Activated T-cell treated with anti-CD3 and anti-CD28 coated beads, Interleukin-2, amount 50 U/mL, for 72 hours (primary cell): ENCODE results near the gene FHIT. TPM values are rescaled to one million over a fixed set of nuclear protein-coding genes. Genes with fewer than 3 reads are reported as not detected.
"Not testable (repeated sequence)": the region's sequence is repeated elsewhere in the genome, so short reads cannot be mapped to it uniquely, and the experiment has no call there.

ENCODE experiments used
- ATAC-seq, 2 donors: fragments of 150-1000 bp; cut with Tn5 transposase; replicated peaks in 1 of 2; 2 replicates each; pipeline ENCODE4 v1.10.0; 2021; ENCODE audit warnings: moderate library complexity in 2 of 2, mild to moderate bottlenecking in 1 of 2
- DNase-seq, 2 donors: peaks; one replicate each; pipeline ENCODE4 v3.0.0; 2021 to 2022; ENCODE audit warnings: mixed read lengths in 1 of 2
- H3K27ac Mint-ChIP-seq: one replicate; pipeline ENCODE4 v1.8.0; 2022; ENCODE audit warnings: mild to moderate bottlenecking, moderate library complexity, mixed read lengths
- H3K27me3 Mint-ChIP-seq: one replicate; pipeline ENCODE4 v1.8.0; 2022; ENCODE audit warnings: low read depth, mixed read lengths
- H3K36me3 Mint-ChIP-seq, 2 donors: one replicate each; pipeline ENCODE4 v1.8.0; 2022; ENCODE audit warnings: mixed read lengths in 2 of 2, mild to moderate bottlenecking in 1 of 2; ENCODE audit not compliant: insufficient read depth in 2 of 2
- H3K4me1 Mint-ChIP-seq: one replicate; pipeline ENCODE4 v1.8.0; 2022; ENCODE audit warnings: low read depth, mixed read lengths
- H3K4me3 Mint-ChIP-seq, 2 donors: one replicate each; pipeline ENCODE4 v1.8.0; 2022; ENCODE audit warnings: mild to moderate bottlenecking in 2 of 2, mixed read lengths in 2 of 2, moderate library complexity in 2 of 2
- H3K9me3 Mint-ChIP-seq, 2 donors: one replicate each; pipeline ENCODE4 v1.8.0; 2022; ENCODE audit warnings: mixed read lengths in 2 of 2
- total RNA-seq, 2 donors: library from RNA; stranded (reverse); gene quantifications; one replicate each; pipeline ENCODE4 v1.2.3, GENCODE V29; 2022

FHIT gene
- total RNA-seq, 2 donors from 2014 or later, result 48.2 to 54.9 TPM

DNA sequence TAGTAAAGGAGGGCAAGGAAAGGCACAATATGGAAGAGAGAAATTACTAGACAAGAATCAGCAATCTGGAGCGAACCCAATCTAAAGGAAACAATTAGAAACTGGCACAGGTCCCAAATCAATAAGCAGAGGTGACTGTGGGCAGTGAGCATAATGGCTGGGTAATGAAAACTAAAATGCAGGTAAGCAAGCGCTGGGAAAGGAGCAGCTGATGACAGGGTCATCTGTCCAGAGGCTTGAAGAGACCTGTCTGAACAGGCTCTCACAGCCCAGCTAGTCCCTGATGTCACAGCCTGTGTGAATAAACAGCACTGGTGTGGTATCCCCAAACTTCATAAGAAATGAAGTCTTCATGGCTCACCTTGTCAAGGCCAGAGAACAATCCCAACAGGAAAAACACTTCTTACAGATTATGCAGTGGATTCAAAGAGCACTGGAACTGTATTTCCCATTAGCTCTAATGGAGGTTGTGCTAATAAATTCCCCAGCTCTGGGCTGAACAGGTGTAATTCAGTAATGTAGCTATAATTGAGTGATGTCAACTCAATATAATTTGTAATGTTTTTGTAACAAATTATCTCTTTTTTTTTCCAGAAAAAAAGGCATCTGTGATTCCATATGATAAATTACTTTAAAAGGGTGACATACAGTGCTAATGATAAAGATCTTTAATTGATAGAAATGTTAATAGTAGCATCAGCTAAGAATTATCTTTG lies 197.3 kb downstream of the FHIT start:
- H3K36me3 Mint-ChIP-seq, result no peaks in the 10 kb centered on the region
- H3K27ac Mint-ChIP-seq, result no peak overlapping the region
- H3K4me3 Mint-ChIP-seq, result no peak overlapping the region
- DNase-seq, result no peak
- no peaks in the 10 kb centered on the region for H3K9me3 Mint-ChIP-seq
- ATAC-seq, result no peak
- H3K27me3 Mint-ChIP-seq, result no peaks in the 10 kb centered on the region
- H3K4me1 Mint-ChIP-seq, result no peaks in the 10 kb centered on the region

GRCh38 chr3:61052851-61053250 lies 198.4 kb downstream of the FHIT start:
- Mint-ChIP-seq H3K9me3 (peaks cover 0 to 3% of the 10 kb centered on the region in 2 donors), H3K27ac (no peak overlapping the region), H3K4me3 (no peak overlapping the region), H3K36me3 (no peaks in the 10 kb centered on the region), H3K27me3 (no peaks in the 10 kb centered on the region), H3K4me1 (no peaks in the 10 kb centered on the region)
- ATAC-seq, result no peak
- DNase-seq, result no peak

DNA sequence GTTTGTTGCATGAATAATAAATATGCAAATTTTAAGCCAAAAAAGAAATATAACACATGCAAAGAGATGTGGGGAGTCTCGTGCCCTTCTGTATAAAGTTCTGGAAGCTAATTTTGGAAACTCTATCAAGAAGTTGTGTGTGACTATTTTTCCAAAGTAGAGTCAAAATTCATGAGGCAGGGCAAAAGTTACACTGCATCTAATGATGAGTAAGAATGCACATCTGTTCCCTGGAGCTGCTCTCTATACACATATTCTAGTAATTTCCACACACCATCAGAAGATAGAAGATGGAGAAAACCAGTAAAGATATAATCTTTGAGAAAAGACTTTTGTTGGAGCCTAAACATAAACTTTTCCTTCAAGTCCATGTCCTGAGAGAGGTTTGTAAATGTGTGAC lies 199.6 kb downstream of the FHIT start:
- Mint-ChIP-seq H3K27me3 (no peaks in the 10 kb centered on the region), H3K4me1 (no peaks in the 10 kb centered on the region), H3K27ac (no peak overlapping the region), H3K9me3 (peaks cover 3 to 5% of the 10 kb centered on the region in 2 donors), H3K36me3 (no peaks in the 10 kb centered on the region), H3K4me3 (no peak overlapping the region)
- DNase-seq (no peak), ATAC-seq (no peak)

DNA sequence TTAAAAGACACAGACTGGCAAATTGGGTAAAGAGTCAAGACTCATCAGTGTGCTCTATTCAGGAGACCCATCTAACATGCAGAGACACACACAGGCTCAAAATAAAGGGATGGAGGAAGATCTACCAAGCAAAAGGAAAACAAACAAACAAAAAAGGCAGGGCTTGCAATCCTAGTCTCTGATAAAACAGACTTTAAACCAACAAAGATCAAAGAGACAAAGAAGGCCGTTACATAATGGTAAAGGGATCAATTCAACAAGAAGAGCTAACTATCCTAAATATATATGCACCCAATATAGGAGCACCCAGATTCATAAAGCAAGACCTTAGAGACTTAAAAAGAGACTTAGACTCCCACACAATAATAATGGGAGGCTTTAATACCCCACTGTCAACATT lies 206.1 kb downstream of the FHIT start:
- H3K4me1 Mint-ChIP-seq, H3K9me3 Mint-ChIP-seq, ATAC-seq, H3K36me3 Mint-ChIP-seq, DNase-seq, H3K4me3 Mint-ChIP-seq, H3K27me3 Mint-ChIP-seq, H3K27ac Mint-ChIP-seq: not testable (repeated sequence)

GRCh38 chr3:61043156-61043555 lies 208.1 kb downstream of the FHIT start:
- H3K9me3 Mint-ChIP-seq, result peaks cover 3 to 5% of the 10 kb centered on the region in 2 donors
- H3K4me1 Mint-ChIP-seq, result peaks cover 4% of the 10 kb centered on the region
- peaks cover 0 to 8% of the 10 kb centered on the region in 2 donors for H3K36me3 Mint-ChIP-seq
- H3K4me3 Mint-ChIP-seq, result no peak overlapping the region
- no peaks in the 10 kb centered on the region for H3K27me3 Mint-ChIP-seq
- no peak overlapping the region for H3K27ac Mint-ChIP-seq
- DNase-seq (no peak), ATAC-seq (no peak)

- no peak for ATAC-seq
- H3K27ac Mint-ChIP-seq, result no peak overlapping the region
- H3K27me3 Mint-ChIP-seq, result no peaks in the 10 kb centered on the region
These were observed 210.6 kb downstream of the FHIT start for GRCh38 chr3:61040618-61041017.

DNA sequence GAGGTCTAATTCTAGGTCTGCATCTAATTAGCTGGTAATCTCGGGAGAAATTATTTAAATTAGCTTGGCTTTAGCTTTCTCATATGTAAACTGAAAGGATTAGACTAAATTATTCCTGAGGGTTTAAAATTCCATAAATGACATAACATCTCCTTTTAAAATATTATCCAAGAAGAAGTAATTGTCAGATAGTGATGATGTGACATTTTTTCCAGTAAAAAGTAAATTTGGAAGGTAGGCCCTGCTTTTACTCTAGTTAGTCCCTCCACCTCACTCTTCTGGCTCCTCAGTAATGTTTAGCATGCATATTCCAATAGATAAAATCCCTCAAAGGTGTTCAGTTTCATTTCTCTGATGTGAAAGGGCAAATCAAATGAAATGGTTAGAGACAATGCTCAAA lies 215.7 kb downstream of the FHIT start:
- Mint-ChIP-seq H3K9me3 (peaks cover 0 to 4% of the 10 kb centered on the region in 2 donors), H3K36me3 (peaks cover 0 to 2% of the 10 kb centered on the region in 2 donors), H3K4me3 (no peak overlapping the region), H3K27ac (no peak overlapping the region), H3K27me3 (no peaks in the 10 kb centered on the region), H3K4me1 (peaks cover 4% of the 10 kb centered on the region)
- no peak for DNase-seq
- ATAC-seq, result no peak

More at GRCh38 chr3:61040618-61041017, 210.6 kb downstream of the FHIT start:
- H3K9me3 Mint-ChIP-seq, result peaks cover 0 to 3% of the 10 kb centered on the region in 2 donors
- H3K4me3 Mint-ChIP-seq, result no peak overlapping the region
- no peak for DNase-seq
- peaks cover 0 to 8% of the 10 kb centered on the region in 2 donors for H3K36me3 Mint-ChIP-seq
- H3K4me1 Mint-ChIP-seq, result peaks cover 4% of the 10 kb centered on the region

GRCh38 chr3:61032991-61033390 lies 218.3 kb downstream of the FHIT start:
- Mint-ChIP-seq H3K4me1 (no peaks in the 10 kb centered on the region), H3K36me3 (peaks cover 0 to 1% of the 10 kb centered on the region in 2 donors), H3K27me3 (no peaks in the 10 kb centered on the region), H3K9me3 (peaks cover 1 to 2% of the 10 kb centered on the region in 2 donors), H3K27ac (no peak overlapping the region), H3K4me3 (no peak overlapping the region)
- DNase-seq (no peak), ATAC-seq (no peak)

DNA sequence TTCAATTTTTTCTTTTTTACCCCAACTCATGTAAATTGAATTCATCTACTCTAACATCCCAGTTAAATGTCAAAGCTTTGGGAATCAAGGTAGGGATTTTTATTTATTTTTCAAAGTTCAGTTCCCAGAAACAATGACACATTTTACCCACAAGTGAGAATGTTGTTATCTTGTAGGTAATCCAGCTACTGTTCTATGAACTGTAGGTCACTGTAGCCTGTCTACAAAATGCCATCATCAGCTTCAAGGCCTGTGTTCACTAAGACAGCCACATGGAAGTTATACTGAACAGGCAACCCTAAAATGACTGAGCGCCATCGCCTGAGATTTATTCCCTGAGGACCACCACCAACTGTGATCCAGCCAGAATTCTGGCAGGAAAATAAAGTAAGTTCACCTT lies 219.7 kb downstream of the FHIT start:
- Mint-ChIP-seq H3K36me3 (peaks cover 0 to 1% of the 10 kb centered on the region in 2 donors), H3K4me3 (no peak overlapping the region), H3K4me1 (no peaks in the 10 kb centered on the region), H3K27me3 (no peaks in the 10 kb centered on the region), H3K27ac (no peak overlapping the region), H3K9me3 (peaks cover 1 to 2% of the 10 kb centered on the region in 2 donors)
- no peak for DNase-seq
- no peak for ATAC-seq

GRCh38 chr3:61030469-61031035 lies 220.7 kb downstream of the FHIT start:
- no peaks in the 10 kb centered on the region for H3K27me3 Mint-ChIP-seq
- no peak overlapping the region for H3K27ac Mint-ChIP-seq
- H3K4me1 Mint-ChIP-seq, result no peaks in the 10 kb centered on the region
- ATAC-seq (no peak), DNase-seq (no peak)
- peaks cover 0 to 1% of the 10 kb centered on the region in 2 donors for H3K36me3 Mint-ChIP-seq
- H3K4me3 Mint-ChIP-seq, result no peak overlapping the region
- peaks cover 1 to 2% of the 10 kb centered on the region in 2 donors for H3K9me3 Mint-ChIP-seq

GRCh38 chr3:61029194-61029593 lies 222.1 kb downstream of the FHIT start:
- peaks cover 0 to 2% of the 10 kb centered on the region in 2 donors for H3K9me3 Mint-ChIP-seq
- H3K4me3 Mint-ChIP-seq, result no peak overlapping the region
- H3K27ac Mint-ChIP-seq, result no peak overlapping the region
- peaks cover 0 to 1% of the 10 kb centered on the region in 2 donors for H3K36me3 Mint-ChIP-seq
- DNase-seq (no peak), ATAC-seq (no peak)
- H3K27me3 Mint-ChIP-seq, result no peaks in the 10 kb centered on the region
- no peaks in the 10 kb centered on the region for H3K4me1 Mint-ChIP-seq

- no peak for DNase-seq
- no peak overlapping the region for H3K27ac Mint-ChIP-seq
- no peaks in the 10 kb centered on the region for H3K4me1 Mint-ChIP-seq
- peaks cover 11 to 12% of the 10 kb centered on the region in 2 donors for H3K36me3 Mint-ChIP-seq
- no peak overlapping the region for H3K4me3 Mint-ChIP-seq
- ATAC-seq, result no peak
- no peaks in the 10 kb centered on the region for H3K27me3 Mint-ChIP-seq
- H3K9me3 Mint-ChIP-seq, result peaks cover 13% of the 10 kb centered on the region in 2 donors
These were observed 232.4 kb downstream of the FHIT start for GRCh38 chr3:61018807-61019206.

DNA sequence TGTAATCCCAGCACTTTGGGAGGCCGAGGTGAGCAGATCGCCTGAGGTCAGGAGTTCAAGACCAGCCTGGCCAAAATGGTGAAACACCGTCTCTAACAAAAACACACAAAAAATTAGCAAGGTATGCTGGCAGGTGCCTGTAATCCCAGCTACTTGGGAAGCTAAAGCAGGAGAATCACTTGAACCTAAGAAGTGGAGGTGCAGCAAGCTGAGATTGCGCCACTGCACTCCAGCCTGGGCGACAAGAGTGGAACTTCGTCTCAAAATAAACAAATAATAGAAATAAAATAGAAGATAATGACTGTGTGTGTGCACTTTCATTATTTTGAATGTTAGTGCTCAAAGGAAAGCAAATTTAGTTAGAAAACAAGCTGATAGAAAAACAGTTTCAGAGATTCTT lies 234.2 kb downstream of the FHIT start:
- not testable (repeated sequence) for ATAC-seq, H3K4me1 Mint-ChIP-seq, H3K27me3 Mint-ChIP-seq, DNase-seq, H3K9me3 Mint-ChIP-seq, H3K4me3 Mint-ChIP-seq, H3K27ac Mint-ChIP-seq
- H3K36me3 Mint-ChIP-seq, result peaks cover 11 to 12% of the 10 kb centered on the region in 2 donors

DNA sequence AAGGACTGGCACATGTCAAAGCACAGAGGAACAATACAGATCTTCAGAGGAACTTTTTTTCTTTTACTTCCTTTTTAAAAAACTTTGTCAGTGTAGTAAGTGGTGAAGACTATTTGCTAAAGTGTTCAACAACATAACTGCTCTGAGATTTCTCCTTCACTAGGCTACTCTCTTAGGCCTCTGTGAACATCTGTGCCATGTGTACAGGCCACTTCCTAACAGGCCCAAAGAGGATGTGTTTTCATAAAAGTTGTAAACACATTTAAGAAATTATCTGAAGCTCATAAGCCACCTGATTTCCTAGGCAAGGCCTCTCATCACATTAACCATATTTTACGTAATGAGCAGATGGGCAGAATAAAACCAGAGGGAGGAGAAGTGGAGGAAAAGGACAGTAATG lies 235.4 kb downstream of the FHIT start:
- DNase-seq (no peak), ATAC-seq (no peak)
- H3K9me3 Mint-ChIP-seq, result peaks cover 2 to 4% of the 10 kb centered on the region in 2 donors
- peak overlapping the region; percentile 45 for H3K27ac Mint-ChIP-seq
- no peaks in the 10 kb centered on the region for H3K27me3 Mint-ChIP-seq
- H3K36me3 Mint-ChIP-seq, result peaks cover 3 to 4% of the 10 kb centered on the region in 2 donors
- H3K4me1 Mint-ChIP-seq, result no peaks in the 10 kb centered on the region
- no peak overlapping the region for H3K4me3 Mint-ChIP-seq
